ENCODE data around the gene KCNMA1. TPM values are rescaled to one million over a fixed set of nuclear protein-coding genes. Genes with fewer than 3 reads are reported as not detected.

The KCNMA1 gene
- total RNA-seq, 8 experiments from 2014 or later, result 4.3 to 81.4 (median 17.3) TPM

GRCh38 chr10:77509391-77509790 is 128.2 kb downstream of the KCNMA1 start:
- Histone ChIP-seq H3K27ac (no peak overlapping the region), H3K4me3 (no peak overlapping the region), H3K4me1 (replicated peaks in 1 of 2) (peaks cover 37 to 38% of the 10 kb centered on the region in 2 donors)
- in situ Hi-C loops (cut with MboI; ENCODE audit: low pct_unique_long_range_greater_than_20kb in 2 of 9, low sequenced_read_pairs in 9 of 9, unreplicated experiment in 9 of 9), result no loop called here
- 9 to 100% (median 92%) methylated on average over 1 to 6 of the region's 6 CpGs for WGBS, 10 experiments
- no peak for ATAC-seq (replicated peaks in 6 of 8)

GRCh38 chr10:77507291-77507880 is 130.2 kb downstream of the KCNMA1 start:
- no peak overlapping the region for H3K27ac ChIP-seq
- no peak for ATAC-seq (replicated peaks in 6 of 8)
- 31 to 100% (median 82%) methylated on average over 1 to 4 of the region's 5 CpGs for WGBS, 10 experiments

GRCh38 chr10:77506517-77507200 is 130.9 kb downstream of the KCNMA1 start:
- 7 to 94% (median 80%) methylated on average over 1 to 3 of the region's 3 CpGs; no CpG with 5 or more reads in 1 of the 10 experiments for WGBS, 10 experiments

More at GRCh38 chr10:77507291-77507880, 130.2 kb downstream of the KCNMA1 start:
- Histone ChIP-seq H3K4me1 (replicated peaks in 1 of 2) (peaks cover 18 to 26% of the 10 kb centered on the region in 2 donors), H3K4me3 (no peak overlapping the region)
- in situ Hi-C loops (cut with MboI; ENCODE audit: low pct_unique_long_range_greater_than_20kb in 2 of 9, low sequenced_read_pairs in 9 of 9, unreplicated experiment in 9 of 9), result no loop called here

GRCh38 chr10:77505431-77506334 is 131.9 kb downstream of the KCNMA1 start:
- 0 to 93% (median 58%) methylated on average over 1 to 2 of the region's 2 CpGs; no CpG with 5 or more reads in 2 of the 10 experiments for WGBS, 10 experiments
- no peak overlapping the region for H3K4me3 ChIP-seq
- ATAC-seq (replicated peaks in 6 of 8), result peak in 2 of 8 experiments; percentile 54 to 69
- peaks cover 8 to 20% of the 10 kb centered on the region in 2 donors for H3K4me1 ChIP-seq (replicated peaks in 1 of 2)
- in situ Hi-C loops (cut with MboI; ENCODE audit: low pct_unique_long_range_greater_than_20kb in 2 of 9, low sequenced_read_pairs in 9 of 9, unreplicated experiment in 9 of 9), result no loop called here
- H3K27ac ChIP-seq, result no peak overlapping the region

More at GRCh38 chr10:77506517-77507200, 130.9 kb downstream of the KCNMA1 start:
- no peak for ATAC-seq (replicated peaks in 6 of 8)
- in situ Hi-C loops (cut with MboI; ENCODE audit: low pct_unique_long_range_greater_than_20kb in 2 of 9, low sequenced_read_pairs in 9 of 9, unreplicated experiment in 9 of 9), result no loop called here
- Histone ChIP-seq H3K4me3 (no peak overlapping the region), H3K4me1 (replicated peaks in 1 of 2) (peaks cover 11 to 20% of the 10 kb centered on the region in 2 donors), H3K27ac (no peak overlapping the region)

- 0 to 58% (median 43%) methylated on average over 1 to 4 of the region's 4 CpGs; no CpG with 5 or more reads in 5 of the 10 experiments for WGBS, 10 experiments
- peaks cover 5 to 20% of the 10 kb centered on the region in 2 donors for H3K4me1 ChIP-seq (replicated peaks in 1 of 2)
- in situ Hi-C loops (cut with MboI; ENCODE audit: low pct_unique_long_range_greater_than_20kb in 2 of 9, low sequenced_read_pairs in 9 of 9, unreplicated experiment in 9 of 9), result no loop called here
- H3K4me3 ChIP-seq, result no peak overlapping the region
- peak in 1 of 8 experiments; percentile 17 for ATAC-seq (replicated peaks in 6 of 8)
- peak overlapping the region in 1 of 2 donors; percentile 70 for H3K27ac ChIP-seq
These were observed 132.7 kb downstream of the KCNMA1 start for GRCh38 chr10:77504873-77505257.

- Histone ChIP-seq H3K4me3 (no peak overlapping the region), H3K27ac (peak overlapping the region in 1 of 2 donors; percentile 70), H3K4me1 (replicated peaks in 1 of 2) (peaks cover 5 to 20% of the 10 kb centered on the region in 2 donors)
- ATAC-seq (replicated peaks in 6 of 8), result peak in 4 of 8 experiments; percentile 9 to 78 (median 22)
- 80% methylated on average over 1 of the region's 2 CpGs; no CpG with 5 or more reads in 9 of the 10 experiments for WGBS, 10 experiments
- in situ Hi-C loops (cut with MboI; ENCODE audit: low pct_unique_long_range_greater_than_20kb in 2 of 9, low sequenced_read_pairs in 9 of 9, unreplicated experiment in 9 of 9), result no loop called here
These were observed 133.3 kb downstream of the KCNMA1 start for GRCh38 chr10:77504196-77504872.

GRCh38 chr10:77501846-77502261 is 135.8 kb downstream of the KCNMA1 start:
- peak in 4 of 8 experiments; percentile 11 to 59 (median 56) for ATAC-seq (replicated peaks in 6 of 8)
- 17 to 100% (median 41%) methylated on average over 1 to 3 of the region's 4 CpGs; no CpG with 5 or more reads in 3 of the 10 experiments for WGBS, 10 experiments
- in situ Hi-C loops (cut with MboI; ENCODE audit: low pct_unique_long_range_greater_than_20kb in 2 of 9, low sequenced_read_pairs in 9 of 9, unreplicated experiment in 9 of 9), result no loop called here
- no peak overlapping the region for H3K4me3 ChIP-seq
- peak overlapping the region in 1 of 2 donors; percentile 52 for H3K27ac ChIP-seq
- peaks cover 21 to 25% of the 10 kb centered on the region in 2 donors for H3K4me1 ChIP-seq (replicated peaks in 1 of 2)

- Histone ChIP-seq H3K4me1 (replicated peaks in 1 of 2) (peaks cover 25% of the 10 kb centered on the region in 2 donors), H3K27ac (peak overlapping the region; percentile 52), H3K4me3 (no peak overlapping the region)
- peak in 7 of 8 experiments; percentile 71 to 93 (median 91) for ATAC-seq (replicated peaks in 6 of 8)
- in situ Hi-C loops (cut with MboI; ENCODE audit: low pct_unique_long_range_greater_than_20kb in 2 of 9, low sequenced_read_pairs in 9 of 9, unreplicated experiment in 9 of 9), result no loop called here
- WGBS, 10 experiments, result 3 to 92% (median 70%) methylated on average over 1 to 4 of the region's 7 CpGs; no CpG with 5 or more reads in 5 of the 10 experiments
These were observed 136.3 kb downstream of the KCNMA1 start for GRCh38 chr10:77501152-77501845.

GRCh38 chr10:77500754-77501151 is 136.9 kb downstream of the KCNMA1 start:
- Histone ChIP-seq H3K4me1 (replicated peaks in 1 of 2) (peaks cover 25% of the 10 kb centered on the region in 2 donors), H3K27ac (no peak overlapping the region), H3K4me3 (no peak overlapping the region)
- 40 to 100% (median 80%) methylated on average over 1 to 4 of the region's 4 CpGs; no CpG with 5 or more reads in 3 of the 10 experiments for WGBS, 10 experiments
- in situ Hi-C loops (cut with MboI; ENCODE audit: low pct_unique_long_range_greater_than_20kb in 2 of 9, low sequenced_read_pairs in 9 of 9, unreplicated experiment in 9 of 9), result no loop called here
- no peak for ATAC-seq (replicated peaks in 6 of 8)

GRCh38 chr10:77498829-77499228 is 138.8 kb downstream of the KCNMA1 start:
- no peak for ATAC-seq (replicated peaks in 6 of 8)
- in situ Hi-C loops (cut with MboI; ENCODE audit: low pct_unique_long_range_greater_than_20kb in 2 of 9, low sequenced_read_pairs in 9 of 9, unreplicated experiment in 9 of 9), result no loop called here
- Histone ChIP-seq H3K27ac (no peak overlapping the region), H3K4me1 (replicated peaks in 1 of 2) (peaks cover 9 to 25% of the 10 kb centered on the region in 2 donors), H3K4me3 (no peak overlapping the region)
- WGBS, 10 experiments, result 40 to 86% (median 78%) methylated on average over 1 to 2 of the region's 2 CpGs; no CpG with 5 or more reads in 3 of the 10 experiments

- WGBS, 10 experiments, result 0 to 100% (median 83%) methylated on average over 1 of the region's 1 CpG; no CpG with 5 or more reads in 5 of the 10 experiments
- ATAC-seq (replicated peaks in 6 of 8), result peak in 1 of 8 experiments; percentile 2
These were observed 139.4 kb downstream of the KCNMA1 start for GRCh38 chr10:77498210-77498609.

GRCh38 chr10:77497748-77498147 is 139.9 kb downstream of the KCNMA1 start:
- Histone ChIP-seq H3K4me1 (replicated peaks in 1 of 2) (peaks cover 8 to 25% of the 10 kb centered on the region in 2 donors), H3K27ac (no peak overlapping the region), H3K4me3 (no peak overlapping the region)
- in situ Hi-C loops (cut with MboI; ENCODE audit: low pct_unique_long_range_greater_than_20kb in 2 of 9, low sequenced_read_pairs in 9 of 9, unreplicated experiment in 9 of 9), result no loop called here
- peak in 2 of 8 experiments; percentile 6 to 77 for ATAC-seq (replicated peaks in 6 of 8)

More at GRCh38 chr10:77498210-77498609, 139.4 kb downstream of the KCNMA1 start:
- Histone ChIP-seq H3K4me1 (replicated peaks in 1 of 2) (peaks cover 8 to 25% of the 10 kb centered on the region in 2 donors), H3K27ac (no peak overlapping the region), H3K4me3 (no peak overlapping the region)
- in situ Hi-C loops (cut with MboI; ENCODE audit: low pct_unique_long_range_greater_than_20kb in 2 of 9, low sequenced_read_pairs in 9 of 9, unreplicated experiment in 9 of 9), result no loop called here
